ENCODE results near the gene ADGRE1.

The ADGRE1 gene

DNA sequence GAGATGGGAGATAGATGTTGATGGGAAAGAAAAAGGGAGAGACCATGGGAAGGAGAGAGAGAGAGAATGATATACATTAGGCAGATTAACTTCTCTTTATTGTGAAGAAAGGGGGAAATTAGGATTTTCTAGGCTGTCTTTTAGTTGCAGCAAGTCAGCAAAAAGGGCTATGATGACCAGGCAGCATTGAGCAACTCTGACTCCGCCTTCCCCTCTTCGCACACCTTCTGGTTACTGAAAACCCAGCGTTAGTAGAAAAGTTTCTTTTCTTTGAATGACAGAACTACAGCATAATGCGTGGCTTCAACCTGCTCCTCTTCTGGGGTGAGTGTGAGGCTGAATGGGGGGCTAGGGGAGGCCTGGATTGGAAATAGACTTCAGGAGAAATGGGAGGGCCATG, at the start of gene ADGRE1:
ADGRE1 (plus strand) TSS at position 264 of the 400 bp plus-strand sequence; CDS start at position 294, 30 bp downstream.
- no peak for DNase-seq (ENCODE audit: low read depth)
- TF ChIP-seq, protein P1, sequence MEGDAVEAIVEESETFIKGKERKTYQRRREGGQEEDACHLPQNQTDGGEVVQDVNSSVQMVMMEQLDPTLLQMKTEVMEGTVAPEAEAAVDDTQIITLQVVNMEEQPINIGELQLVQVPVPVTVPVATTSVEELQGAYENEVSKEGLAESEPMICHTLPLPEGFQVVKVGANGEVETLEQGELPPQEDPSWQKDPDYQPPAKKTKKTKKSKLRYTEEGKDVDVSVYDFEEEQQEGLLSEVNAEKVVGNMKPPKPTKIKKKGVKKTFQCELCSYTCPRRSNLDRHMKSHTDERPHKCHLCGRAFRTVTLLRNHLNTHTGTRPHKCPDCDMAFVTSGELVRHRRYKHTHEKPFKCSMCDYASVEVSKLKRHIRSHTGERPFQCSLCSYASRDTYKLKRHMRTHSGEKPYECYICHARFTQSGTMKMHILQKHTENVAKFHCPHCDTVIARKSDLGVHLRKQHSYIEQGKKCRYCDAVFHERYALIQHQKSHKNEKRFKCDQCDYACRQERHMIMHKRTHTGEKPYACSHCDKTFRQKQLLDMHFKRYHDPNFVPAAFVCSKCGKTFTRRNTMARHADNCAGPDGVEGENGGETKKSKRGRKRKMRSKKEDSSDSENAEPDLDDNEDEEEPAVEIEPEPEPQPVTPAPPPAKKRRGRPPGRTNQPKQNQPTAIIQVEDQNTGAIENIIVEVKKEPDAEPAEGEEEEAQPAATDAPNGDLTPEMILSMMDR (conservative IDR thresholded peaks at IDR 0.05; ENCODE audit: control insufficient read depth, insufficient read depth, low read depth, low read length) = no peak
- no peak within 1 kb of the TSS for H3K4me3 ChIP-seq (ENCODE audit: control insufficient read depth, low read depth, low read length)

DNA sequence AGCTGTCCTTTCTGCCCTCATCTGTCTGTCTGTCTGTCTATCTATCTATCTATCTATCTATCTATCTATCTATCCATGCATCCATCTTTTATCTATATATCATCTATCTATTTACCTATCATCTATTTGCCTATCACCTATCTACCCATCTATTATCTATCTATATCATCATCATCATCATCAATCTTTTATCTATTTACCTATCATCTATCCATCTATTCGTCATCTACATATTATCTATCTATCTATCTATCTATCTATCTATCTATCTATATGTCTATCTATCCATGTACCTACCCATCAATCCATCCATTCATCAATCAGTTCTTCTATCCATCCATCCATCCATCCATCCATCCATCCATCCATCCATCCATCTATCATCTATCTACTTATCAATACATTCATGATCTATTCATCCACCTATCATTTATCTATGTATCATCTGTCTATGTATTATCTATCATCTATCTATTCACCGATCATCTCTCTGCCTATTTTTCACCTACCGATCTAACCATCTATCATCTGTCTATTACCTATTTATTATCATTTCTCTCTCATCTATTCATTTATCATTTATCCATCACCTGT, 49.2 kb upstream of the ADGRE1 start:
- TF ChIP-seq, protein P1 (conservative IDR thresholded peaks at IDR 0.05; ENCODE audit: control insufficient read depth, insufficient read depth, low read depth, low read length) = no peak
- DNase-seq (ENCODE audit: low read depth) = no peak
- H3K4me3 ChIP-seq (ENCODE audit: control insufficient read depth, low read depth, low read length) = no peak overlapping the region

DNA sequence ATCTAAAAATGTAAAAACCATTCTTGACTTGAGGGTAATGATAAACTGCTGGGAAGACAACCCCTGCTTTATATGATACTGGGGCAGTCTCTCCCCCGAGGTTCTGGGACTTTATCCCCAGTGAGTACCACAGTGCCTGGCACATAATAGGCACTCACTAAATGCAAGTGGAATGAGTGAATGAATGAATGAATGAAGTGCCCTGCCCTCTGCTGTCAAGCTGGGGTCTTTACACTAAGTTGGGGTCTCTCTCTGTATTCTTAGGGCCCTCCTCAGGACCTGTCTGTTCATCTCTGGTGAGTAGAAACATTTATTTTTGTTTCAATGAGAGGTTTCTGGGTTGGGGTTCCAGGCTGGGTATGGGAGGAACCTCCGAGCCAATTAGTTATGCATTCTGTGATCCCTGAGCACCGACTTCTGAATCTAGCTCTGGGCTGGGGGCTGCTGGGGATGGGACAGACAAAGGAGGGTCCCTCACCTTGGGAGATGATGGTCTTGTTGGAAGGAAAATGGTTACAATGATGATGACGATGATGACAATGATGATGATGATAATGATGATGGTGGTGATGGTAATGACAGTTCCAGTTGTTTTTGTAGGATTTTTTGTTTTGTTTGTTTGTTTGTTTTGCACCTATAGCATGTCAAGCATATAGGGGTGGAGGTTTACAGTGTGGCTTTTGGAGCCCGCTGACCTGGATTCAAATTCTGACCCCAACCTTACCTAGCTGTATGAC, 44.3 kb upstream of the ADGRE1 start:
- no peak for DNase-seq (ENCODE audit: low read depth)
- TF ChIP-seq, protein P1 (conservative IDR thresholded peaks at IDR 0.05; ENCODE audit: control insufficient read depth, insufficient read depth, low read depth, low read length) = no peak
- H3K4me3 ChIP-seq (ENCODE audit: control insufficient read depth, low read depth, low read length) = no peak overlapping the region

DNA sequence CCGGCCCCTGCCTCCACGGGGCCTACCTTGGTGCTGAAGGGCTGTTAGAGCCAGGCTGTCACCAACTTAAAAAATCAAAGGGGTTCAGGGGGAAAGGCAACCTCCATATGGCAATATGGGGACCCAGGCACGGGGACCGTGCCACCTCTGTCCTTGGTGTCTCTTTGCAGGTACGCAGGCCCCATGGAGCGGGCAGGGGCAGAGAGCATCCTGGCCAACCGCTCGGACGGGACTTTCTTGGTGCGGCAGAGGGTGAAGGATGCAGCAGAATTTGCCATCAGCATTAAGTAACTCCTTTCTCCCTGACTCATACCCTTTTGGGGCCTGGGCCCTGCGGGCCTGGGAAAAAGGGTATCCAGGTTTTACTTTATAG, 39.6 kb upstream of the ADGRE1 start:
- DNase-seq (ENCODE audit: low read depth) = no peak
- no peak overlapping the region for H3K4me3 ChIP-seq (ENCODE audit: control insufficient read depth, low read depth, low read length)
- TF ChIP-seq, protein P1 (conservative IDR thresholded peaks at IDR 0.05; ENCODE audit: control insufficient read depth, insufficient read depth, low read depth, low read length) = no peak

DNA sequence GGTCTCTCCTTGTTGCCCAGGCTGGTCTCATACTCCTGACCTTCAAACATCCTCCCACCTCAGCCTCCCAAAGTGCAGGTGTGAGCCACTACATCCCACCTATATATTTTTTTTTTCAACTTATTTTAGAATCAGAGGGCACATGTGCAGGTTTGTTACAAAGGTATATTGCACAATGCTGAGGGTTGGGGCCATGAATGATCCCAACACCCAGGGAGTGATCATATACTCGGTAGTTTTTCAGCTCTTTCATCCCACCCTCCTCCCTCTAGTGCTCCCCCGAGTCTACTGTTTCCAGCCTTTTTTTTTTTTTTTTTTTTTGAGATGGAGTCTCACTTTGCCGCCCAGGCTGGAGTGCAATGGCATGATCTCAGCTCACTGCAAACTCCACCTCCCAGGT, 38.4 kb upstream of the ADGRE1 start:
- TF ChIP-seq, protein P1 (conservative IDR thresholded peaks at IDR 0.05; ENCODE audit: control insufficient read depth, insufficient read depth, low read depth, low read length) = no peak

GRCh38 chr19:6849876-6850275, 37.5 kb upstream of the ADGRE1 start:
- H3K4me3 ChIP-seq (ENCODE audit: control insufficient read depth, low read depth, low read length) = no peak overlapping the region
- no peak for DNase-seq (ENCODE audit: low read depth)
- TF ChIP-seq, protein P1 (conservative IDR thresholded peaks at IDR 0.05; ENCODE audit: control insufficient read depth, insufficient read depth, low read depth, low read length) = no peak

More for the DNA sequence above, 38.4 kb upstream of the ADGRE1 start:
- no peak overlapping the region for H3K4me3 ChIP-seq (ENCODE audit: control insufficient read depth, low read depth, low read length)
- DNase-seq (ENCODE audit: low read depth) = no peak
